NCI-H526 (cell line): ENCODE data around the gene AGMO.

Source experiments
- DNase-seq, 2 experiments: peaks; one replicate each; lab custom pipeline; 2025; lab: John Stamatoyannopoulos, UW

AGMO gene

GRCh38 chr7:15218261-15218660 lies 343.6 kb downstream of the AGMO start:
- no peak for DNase-seq

DNA sequence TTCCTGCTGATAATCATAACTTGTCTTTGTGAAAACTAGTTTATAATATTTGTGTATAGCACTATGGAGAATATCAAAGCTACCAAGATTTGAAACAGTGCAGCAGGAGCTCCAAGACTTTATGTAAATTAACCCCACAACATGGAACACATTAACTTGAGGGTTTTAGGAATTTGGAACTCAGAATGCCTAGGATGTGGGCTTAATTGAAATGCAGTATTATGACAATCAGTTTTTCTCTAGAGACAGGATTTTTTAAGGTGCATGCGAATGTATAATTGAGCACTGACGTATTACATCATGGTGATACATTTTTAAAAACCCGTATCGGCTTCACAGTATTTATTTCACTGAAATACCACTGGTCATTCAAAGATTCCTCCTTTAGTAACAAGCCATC lies 346.2 kb downstream of the AGMO start:
- DNase-seq: no peak

- DNase-seq: no peak
These were observed 346.8 kb downstream of the AGMO start for GRCh38 chr7:15214976-15215375.

DNA sequence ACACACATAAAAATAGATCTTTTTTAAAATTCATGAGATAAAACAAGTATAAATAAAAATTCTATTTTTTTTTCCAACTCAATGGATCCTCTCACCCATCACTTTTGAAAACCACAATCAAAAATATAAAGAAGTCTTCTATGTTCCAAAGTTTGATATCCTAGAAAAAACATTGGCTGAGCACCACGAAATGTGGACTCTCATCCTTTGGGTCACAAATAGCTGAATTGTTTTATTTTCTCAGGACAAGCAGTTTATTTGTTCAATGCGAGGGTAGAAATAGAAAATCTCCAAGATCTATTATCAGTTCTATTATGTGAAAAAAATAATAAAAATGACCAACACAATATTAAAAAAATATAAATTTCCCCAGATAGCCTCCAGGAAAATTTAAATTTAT lies 348.7 kb downstream of the AGMO start:
- no peak for DNase-seq

GRCh38 chr7:15209429-15209828 lies 352.4 kb downstream of the AGMO start:
- no peak for DNase-seq

DNA sequence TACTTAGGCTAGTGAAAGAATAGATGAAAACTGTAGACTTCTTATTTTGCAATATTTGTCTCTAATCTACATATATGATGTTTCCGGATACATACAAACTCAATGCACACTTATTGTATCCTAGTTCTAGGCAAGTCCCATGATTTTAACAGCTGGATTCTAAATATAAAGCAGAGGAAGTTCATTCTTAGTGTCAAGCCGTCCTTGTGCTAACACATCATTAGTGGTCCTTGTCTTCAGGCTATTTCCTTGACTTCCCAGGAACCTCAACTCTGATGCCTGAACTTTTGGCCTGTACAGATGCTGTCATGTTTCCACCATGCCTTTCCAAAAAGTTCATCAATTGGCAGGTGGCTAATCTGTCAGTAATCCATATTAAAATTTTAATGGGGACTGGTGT lies 357.4 kb downstream of the AGMO start:
- DNase-seq: no peak

DNA sequence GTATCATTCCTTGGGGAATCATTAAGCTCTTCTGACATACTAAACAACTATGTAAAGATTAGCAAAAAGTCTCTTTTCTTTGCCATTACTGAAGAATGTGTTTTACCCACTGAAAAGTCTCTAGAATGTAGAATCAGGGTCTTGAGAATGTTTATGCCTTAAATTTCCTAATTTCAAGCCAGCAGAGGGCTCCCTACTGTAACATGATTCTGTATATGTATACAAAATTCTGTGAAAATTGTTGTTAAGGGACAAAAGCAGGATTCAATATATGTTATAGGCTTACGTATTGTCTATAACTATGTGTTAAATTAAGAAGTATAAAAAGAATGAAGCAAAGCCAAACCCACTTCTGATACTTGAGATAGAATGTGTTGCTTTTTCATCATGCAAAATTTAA lies 362.3 kb downstream of the AGMO start:
- peak in 1 of 2 experiments; percentile 2 for DNase-seq

DNA sequence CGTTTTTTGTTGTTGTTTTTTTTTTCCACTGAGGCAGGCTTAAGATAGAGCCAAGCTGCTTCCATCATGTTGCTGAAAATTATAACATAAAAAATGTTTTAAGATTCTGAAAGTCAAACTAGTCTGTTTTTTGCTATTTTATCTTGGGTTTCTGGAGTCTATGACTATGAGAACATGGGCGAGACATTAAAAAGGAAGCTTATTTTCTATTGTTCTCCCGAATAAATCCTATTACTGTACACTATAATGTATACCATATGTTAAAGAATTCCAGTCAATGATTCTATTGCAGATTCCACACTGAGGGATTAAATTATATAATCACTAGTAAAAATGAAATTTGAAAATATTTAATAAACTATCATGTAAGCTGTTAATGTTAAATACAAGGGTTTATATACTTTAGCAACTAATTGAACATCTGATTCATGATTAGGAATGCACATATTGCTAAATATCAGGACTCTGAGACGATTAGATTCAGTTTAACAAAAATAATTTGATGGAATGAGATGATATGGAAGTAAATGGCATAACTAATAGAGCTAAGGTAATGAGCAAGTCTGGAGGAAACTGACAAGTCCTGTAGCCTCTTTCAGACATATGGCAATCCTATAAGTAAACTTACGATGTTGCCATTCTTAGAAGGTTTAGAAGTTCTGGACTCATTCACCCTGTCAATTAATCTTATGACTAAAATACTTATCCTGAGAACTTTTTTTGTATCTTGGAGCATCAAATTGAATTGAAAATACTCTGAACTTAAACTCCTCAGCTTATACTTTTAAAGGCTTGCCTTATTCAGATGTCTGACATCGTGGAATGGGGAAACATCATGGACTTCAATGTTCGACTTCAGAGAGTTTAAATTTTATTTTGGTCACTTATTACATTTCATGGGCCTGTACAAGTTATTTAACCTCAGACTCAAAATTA lies 364.5 kb downstream of the AGMO start:
- DNase-seq: no peak

- DNase-seq: no peak
These were observed 383.8 kb downstream of the AGMO start for GRCh38 chr7:15178065-15178464.

DNA sequence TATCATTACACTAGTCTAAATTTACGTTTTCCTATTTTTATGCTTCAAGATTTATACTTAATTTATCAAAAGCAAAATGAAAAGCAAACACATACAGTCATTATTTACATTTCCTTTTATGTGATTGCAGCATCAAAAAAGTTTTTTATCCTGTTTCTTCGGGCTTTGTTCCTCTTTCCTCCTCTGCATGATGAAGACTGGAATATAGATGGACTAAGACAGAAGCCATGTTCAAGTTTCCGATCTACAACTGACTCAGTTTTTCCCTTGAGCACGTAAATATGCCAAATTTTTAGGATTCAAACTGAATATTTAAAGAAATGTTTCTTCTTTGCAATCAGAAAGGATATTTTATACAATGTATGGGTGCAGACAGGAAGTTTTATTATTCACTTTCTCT lies 385.7 kb downstream of the AGMO start:
- DNase-seq: no peak

DNA sequence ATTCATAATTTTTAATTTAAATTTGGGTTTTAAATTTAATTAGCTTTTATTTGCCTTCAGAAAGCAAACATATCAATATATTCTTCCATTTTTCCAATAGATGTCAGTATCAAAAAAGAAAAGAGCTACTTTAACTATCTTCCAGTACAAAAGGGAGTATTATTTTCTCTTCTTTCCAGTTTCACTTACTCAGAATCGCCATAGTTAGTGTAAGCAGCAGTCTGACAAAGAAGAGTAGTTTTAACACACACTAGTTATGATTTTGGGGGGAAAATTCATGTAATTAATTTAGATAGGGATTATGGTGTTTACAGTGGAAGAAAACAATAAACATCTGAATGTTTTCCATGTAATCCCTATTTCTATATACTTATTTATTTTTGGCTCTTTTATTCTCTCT lies 386.7 kb downstream of the AGMO start:
- no peak for DNase-seq

- DNase-seq: no peak
These were observed 387.3 kb downstream of the AGMO start for GRCh38 chr7:15174485-15174884.

DNA sequence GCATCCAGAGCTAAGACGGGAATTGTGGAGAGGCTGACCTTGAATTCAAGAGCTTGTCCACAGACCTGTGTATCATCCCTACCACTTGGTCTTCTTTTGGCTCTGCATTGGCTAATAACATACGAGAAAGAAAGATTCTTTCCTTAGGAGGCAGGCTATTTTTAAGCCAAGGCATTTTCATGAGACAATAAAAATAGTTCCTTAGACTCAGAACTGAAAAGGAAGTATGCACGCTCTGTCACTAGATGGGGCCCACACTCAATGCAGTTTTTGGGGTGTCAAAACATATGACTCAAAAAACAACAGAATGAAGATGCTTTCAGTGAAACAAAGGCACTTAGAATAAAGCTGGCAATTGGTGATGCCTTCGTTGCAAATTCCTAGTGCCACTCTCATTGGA lies 393.3 kb downstream of the AGMO start:
- no peak for DNase-seq

DNA sequence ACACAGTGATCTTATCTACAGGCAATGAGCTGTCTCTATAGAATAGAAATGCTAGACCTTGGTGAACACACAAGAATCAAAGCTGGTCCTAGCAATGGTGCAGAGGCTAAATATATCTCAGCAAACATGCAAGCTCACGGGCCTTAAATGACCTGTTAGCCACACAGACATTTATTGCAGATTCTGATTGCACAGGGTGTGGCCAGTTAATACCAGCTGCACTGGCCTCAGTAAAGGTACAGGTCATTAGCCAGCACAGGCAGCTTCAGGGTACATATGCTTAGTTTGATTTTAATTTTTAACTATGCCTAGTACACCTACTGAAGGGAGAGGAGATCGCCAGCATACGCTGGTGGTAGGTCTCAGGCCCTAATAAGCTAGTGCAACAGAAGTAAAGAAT lies 393.9 kb downstream of the AGMO start:
- no peak for DNase-seq

DNA sequence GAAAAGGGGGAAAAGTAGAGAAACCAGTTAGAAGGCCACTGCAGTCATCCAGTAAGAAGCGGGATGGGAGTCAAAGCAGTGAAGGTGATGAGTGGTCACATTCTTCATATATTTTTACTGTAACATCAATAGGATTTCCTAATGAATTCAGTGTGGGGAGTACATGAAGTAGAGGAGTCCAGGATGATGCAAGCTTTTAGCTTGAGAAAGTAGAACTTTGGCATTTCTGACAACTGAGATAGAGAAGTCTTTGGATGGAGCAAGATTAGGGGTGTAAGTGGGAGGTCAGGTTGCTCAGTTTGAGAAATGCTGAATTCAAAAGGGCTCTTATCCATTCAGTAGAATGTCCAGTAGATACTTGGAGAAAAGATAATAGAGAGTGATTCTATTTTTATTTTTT lies 395.2 kb downstream of the AGMO start:
- no peak for DNase-seq

DNA sequence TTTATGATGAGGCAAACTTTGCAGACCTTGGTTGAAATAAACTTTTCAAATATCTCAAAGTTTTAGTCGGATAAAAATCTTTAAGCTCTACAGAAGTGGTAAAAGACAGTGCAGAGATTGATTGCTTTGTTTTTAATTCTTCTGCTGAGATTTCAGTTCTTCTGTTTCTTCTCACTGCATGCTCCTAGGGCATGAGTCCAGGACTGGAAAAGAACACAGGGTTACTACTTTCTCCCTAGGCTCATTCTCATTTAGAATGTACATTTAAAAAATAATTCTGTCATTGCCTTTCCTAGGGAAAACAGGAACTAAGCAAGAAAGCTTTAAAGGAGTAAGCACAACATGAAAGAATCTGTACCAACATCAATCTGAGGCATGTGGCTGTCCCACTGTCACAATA lies 402.6 kb downstream of the AGMO start:
- DNase-seq: no peak

- no peak for DNase-seq
These were observed 403.5 kb downstream of the AGMO start for GRCh38 chr7:15158141-15158810.
